GM18502 (cell line): ENCODE results near the gene RAPGEF4.

Source experiments
- ATAC-seq: cut with Tn5 transposase; IDR thresholded peaks from one replicate; pipeline ENCODE4 v1.9.1; 2021; ENCODE audit warnings: mild to moderate bottlenecking; ENCODE audit not compliant: unreplicated experiment, poor library complexity

Gene RAPGEF4

GRCh38 chr2:172894689-172895387 is 159.2 kb downstream of the RAPGEF4 start:
- no peak for ATAC-seq

- ATAC-seq, result no peak
These were observed 161.0 kb downstream of the RAPGEF4 start for GRCh38 chr2:172896661-172897081.

- ATAC-seq, result no peak
These were observed 165.2 kb downstream of the RAPGEF4 start for GRCh38 chr2:172900871-172901270.

- ATAC-seq, result no peak
These were observed 166.3 kb downstream of the RAPGEF4 start for GRCh38 chr2:172901913-172902312.

- ATAC-seq, result no peak
These were observed 168.6 kb downstream of the RAPGEF4 start for GRCh38 chr2:172904236-172904635.

- no peak for ATAC-seq
These were observed 170.5 kb downstream of the RAPGEF4 start for GRCh38 chr2:172905937-172906811.

- ATAC-seq, result no peak
These were observed 172.6 kb downstream of the RAPGEF4 start for GRCh38 chr2:172908275-172908674.

- no peak for ATAC-seq
These were observed 173.8 kb downstream of the RAPGEF4 start for GRCh38 chr2:172909454-172909853.

- ATAC-seq, result no peak
These were observed 176.6 kb downstream of the RAPGEF4 start for GRCh38 chr2:172912266-172912665.

- no peak for ATAC-seq
These were observed 178.8 kb downstream of the RAPGEF4 start for GRCh38 chr2:172914341-172915008.

GRCh38 chr2:172917716-172918115 is 182.1 kb downstream of the RAPGEF4 start:
- ATAC-seq, result no peak

GRCh38 chr2:172919732-172920131 is 184.1 kb downstream of the RAPGEF4 start:
- peak; percentile 89 for ATAC-seq

GRCh38 chr2:172921532-172922236 is 186.0 kb downstream of the RAPGEF4 start:
- ATAC-seq, result no peak

GRCh38 chr2:172922306-172922705 is 186.7 kb downstream of the RAPGEF4 start:
- no peak for ATAC-seq

GRCh38 chr2:172922815-172923214 is 187.2 kb downstream of the RAPGEF4 start:
- ATAC-seq, result no peak

GRCh38 chr2:172924097-172924660 is 188.5 kb downstream of the RAPGEF4 start:
- no peak for ATAC-seq

- ATAC-seq, result no peak
These were observed 190.0 kb downstream of the RAPGEF4 start for GRCh38 chr2:172925600-172925999.

- ATAC-seq, result no peak
These were observed 191.4 kb downstream of the RAPGEF4 start for GRCh38 chr2:172926785-172927640.
